SK-N-SH (cell line): ENCODE data around the gene PEX14. TPM values are rescaled to one million over a fixed set of nuclear protein-coding genes. Genes with fewer than 3 reads are reported as not detected.

ENCODE experiments used
- CTCF ChIA-PET: fragments of 300-600, 350-600 bp; formaldehyde crosslinking; extraction: SDS; loops from one replicate; lab custom pipeline; 2021; lab: Yijun Ruan, JAX
- POLR2A ChIA-PET: fragments of 350-600 bp; sonication (Branson Sonifier 250); formaldehyde crosslinking; extraction: SDS; loops from one replicate; lab custom pipeline; 2020; ENCODE audit warnings: antibody characterized with exemption, inconsistent platforms; lab: Yijun Ruan, JAX
- DNase-seq: peaks from one replicate; pipeline ENCODE4 v3.0.0; 2012
- H2AFZ ChIP-seq: fragments of 200-600 bp; sonication (generic); 2 replicates; pipeline ENCODE4 v1.8.1; 2016; ENCODE audit warnings: antibody characterized with exemption, mild to moderate bottlenecking, low read depth
- H3F3A ChIP-seq: fragments of 200-600 bp; sonication (generic); replicated peaks from 2 replicates; pipeline ENCODE3; 2016; ENCODE audit warnings: antibody characterized with exemption, mild to moderate bottlenecking; ENCODE audit not compliant: insufficient read depth
- H3K27ac ChIP-seq, 2 experiments: fragments of 200-500 bp in 1 of 2; fragments of 200-600 bp in 1 of 2; sonication (Bioruptor generic) in 1 of 2; sonication (generic), shearing (Covaris generic) in 1 of 2; 2 replicates each; pipeline versions ENCODE4 v1.5.1 to v1.6.1; 2014 to 2016; ENCODE audit warnings: low read depth in 2 of 2, inconsistent platforms in 1 of 2, low read length in 1 of 2, mild to moderate bottlenecking in 1 of 2, mixed read lengths in 1 of 2
- H3K27me3 ChIP-seq: fragments of 200-600 bp; sonication (generic), shearing (Covaris generic); 2 replicates; pipeline ENCODE4 v1.6.1; 2016; ENCODE audit warnings: mixed run types; ENCODE audit not compliant: insufficient read depth
- H3K36me3 ChIP-seq, 2 experiments: fragments of 200-500 bp in 1 of 2; fragments of 200-600 bp in 1 of 2; sonication (Bioruptor generic) in 1 of 2; sonication (generic) in 1 of 2; replicated peaks in 1 of 2; 2 replicates each; pipeline versions ENCODE3 to v1.5.1; 2014 to 2016; ENCODE audit warnings: low read length in 1 of 2, mild to moderate bottlenecking in 1 of 2; ENCODE audit not compliant: insufficient read depth in 2 of 2, control insufficient read depth in 1 of 2
- H3K4me1 ChIP-seq, 2 experiments: fragments of 200-500 bp in 1 of 2; fragments of 200-600 bp in 1 of 2; sonication (Bioruptor generic) in 1 of 2; sonication (generic), shearing (Covaris generic) in 1 of 2; 2 replicates each; pipeline versions ENCODE4 v1.5.1 to v1.6.1; 2014 to 2016; ENCODE audit warnings: low read depth in 1 of 2, low read length in 1 of 2, mixed run types in 1 of 2; ENCODE audit not compliant: insufficient read depth in 2 of 2, control insufficient read depth in 1 of 2
- H3K4me2 ChIP-seq: fragments of 200-600 bp; sonication (generic), shearing (Covaris generic); 2 replicates; pipeline ENCODE4 v1.6.1; 2017; ENCODE audit warnings: mixed run types
- H3K4me3 ChIP-seq, 2 experiments: fragments of 200-500 bp in 1 of 2; fragments of 200-600 bp in 1 of 2; sonication (Bioruptor generic) in 1 of 2; sonication (generic), shearing (Covaris generic) in 1 of 2; 2 replicates each; pipeline versions ENCODE4 v1.5.1 to v1.8.1; 2014 to 2016; ENCODE audit warnings: low read depth in 2 of 2, inconsistent platforms in 1 of 2, low read length in 1 of 2, mild to moderate bottlenecking in 1 of 2, mixed read lengths in 1 of 2, moderate library complexity in 1 of 2
- H3K79me2 ChIP-seq: fragments of 200-600 bp; sonication (generic); 2 replicates; pipeline ENCODE4 v1.8.1; 2017; ENCODE audit warnings: mild to moderate bottlenecking; ENCODE audit not compliant: insufficient read depth
- H3K9ac ChIP-seq: fragments of 200-600 bp; sonication (generic); 2 replicates; pipeline ENCODE4 v1.6.1; 2017; ENCODE audit warnings: mixed run types
- H3K9me2 ChIP-seq: fragments of 200-600 bp; sonication (generic); 2 replicates; pipeline ENCODE4 v1.6.1; 2017; ENCODE audit warnings: mixed run types
- H3K9me3 ChIP-seq: fragments of 200-600 bp; sonication (generic); 2 replicates; pipeline ENCODE4 v1.6.1; 2017; ENCODE audit warnings: mixed run types, mild to moderate bottlenecking, moderate library complexity
- H4K20me1 ChIP-seq: fragments of 200-600 bp; sonication (generic); 2 replicates; pipeline ENCODE4 v1.6.1; 2017; ENCODE audit warnings: mild to moderate bottlenecking, mixed run types; ENCODE audit not compliant: insufficient read depth
- CHD2 ChIP-seq: fragments of 150-350 bp; IDR thresholded peaks from 2 replicates; pipeline ENCODE4 v1.6.1; 2018; ENCODE audit warnings: low read length; ENCODE audit not compliant: partially characterized antibody
- EZH2phosphoT487 ChIP-seq: fragments of 200-600 bp; sonication (generic); IDR thresholded peaks from 2 replicates; pipeline ENCODE4 v1.6.1; 2017; ENCODE audit warnings: low read depth, mixed run types, mild to moderate bottlenecking, antibody characterized with exemption, moderate library complexity, borderline replicate concordance
- GABPA ChIP-seq: IDR thresholded peaks from 2 replicates; pipeline ENCODE4 v1.4.0; 2012; ENCODE audit warnings: low read depth, mild to moderate bottlenecking
- GATA2 ChIP-seq: sonication (generic); formaldehyde crosslinking; IDR thresholded peaks from 2 replicates; pipeline ENCODE4 v1.5.0; 2020; ENCODE audit warnings: mild to moderate bottlenecking, missing genetic modification reagents
- IRF3 ChIP-seq: fragments of 150-350 bp; IDR thresholded peaks from 2 replicates; pipeline ENCODE4 v1.6.1; 2016; ENCODE audit warnings: mild to moderate bottlenecking, low read depth, low read length
- MEF2A ChIP-seq: IDR thresholded peaks from 2 replicates; pipeline ENCODE4 v1.4.0; 2012; ENCODE audit warnings: low read depth, borderline replicate concordance
- NFIC ChIP-seq: IDR thresholded peaks from 2 replicates; pipeline ENCODE4 v1.4.0; 2012; ENCODE audit warnings: borderline replicate concordance
- POLR2AphosphoS5 ChIP-seq: IDR thresholded peaks from 2 replicates; pipeline ENCODE4 v1.6.1; 2012; ENCODE audit warnings: low read depth, low read length
- RCOR1 ChIP-seq: fragments of 150-350 bp; IDR thresholded peaks from 2 replicates; pipeline ENCODE4 v1.6.1; 2017; ENCODE audit warnings: antibody characterized with exemption, low read length
- TAF1 ChIP-seq: IDR thresholded peaks from 2 replicates; pipeline ENCODE4 v1.6.1; 2012; ENCODE audit warnings: low read depth, mild to moderate bottlenecking, low read length, moderate library complexity, borderline replicate concordance
- YY1 ChIP-seq: IDR thresholded peaks from 2 replicates; pipeline ENCODE4 v1.4.0; 2012; ENCODE audit warnings: low read depth, mild to moderate bottlenecking
- ZBTB33 ChIP-seq: IDR thresholded peaks from 2 replicates; pipeline ENCODE4 v1.4.0; 2012; ENCODE audit warnings: low read depth, borderline replicate concordance
- WGBS: methylation state at CpG from one replicate; pipeline ENCODE4 v1.1.6; 2017; ENCODE audit warnings: low lambda C conversion rate; 5-methylcytosine and 5-hydroxymethylcytosine counted together
- polyA plus RNA-seq, 3 experiments: library from polyadenylated mRNA; depleted of rRNA; stranded (reverse); fragments of >200 nt; gene quantifications; 2 replicates each; pipeline ENCODE4 v1.2.3, GENCODE V29; 2012
- TF ChIP-seq, protein P1 (sequence below): IDR thresholded peaks from 2 replicates; pipeline ENCODE4; 2012
- TF ChIP-seq, protein P2 (sequence below): IDR thresholded peaks from 2 replicates; pipeline ENCODE4 v1.4.0; 2012; ENCODE audit warnings: low read depth
- TF ChIP-seq, protein P3 (sequence below): fragments of 150-350 bp; IDR thresholded peaks from 2 replicates; pipeline ENCODE4 v1.6.1; 2017; ENCODE audit warnings: antibody characterized with exemption, low read length, low read depth, borderline replicate concordance

The PEX14 gene
- polyA plus RNA-seq, 1 of the 3 experiments (the other 2 are of a cell fraction), result 36.2 TPM

DNA sequence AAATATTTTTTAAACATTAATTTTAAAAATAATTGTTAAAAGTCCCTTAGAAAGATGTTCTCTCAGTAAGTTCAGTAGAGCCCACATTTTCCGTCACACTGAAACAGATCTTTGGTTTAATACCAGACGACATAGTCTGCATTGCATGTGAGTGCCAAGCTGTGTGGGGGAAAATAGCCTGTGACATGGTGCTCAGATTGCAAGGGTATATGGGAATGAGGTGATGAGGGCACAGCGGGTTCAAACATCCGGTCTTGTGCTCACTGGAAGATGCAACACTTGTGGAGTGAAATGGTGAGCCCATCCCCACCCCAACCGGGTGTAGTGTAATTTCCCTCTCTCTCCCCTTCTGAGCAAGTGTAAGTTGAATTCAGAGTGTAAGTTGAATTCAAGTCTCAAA lies 114.3 kb downstream of the PEX14 start:
- WGBS, result 94% methylated on average over 4 of the region's 5 CpGs
- H3K9me3 ChIP-seq, result 0 out of 2 replicates have a peak, but pooled peaks cover 3% of the 10 kb centered on the region
- no peak for DNase-seq
- ChIA-PET POLR2A (no interaction called here), CTCF (interaction anchor here (1.0 kb wide), 1 partner anchor 9 kb away, joined by 5 read pairs; no protein-coding TSS in a partner anchor)
- TF ChIP-seq, protein P1, sequence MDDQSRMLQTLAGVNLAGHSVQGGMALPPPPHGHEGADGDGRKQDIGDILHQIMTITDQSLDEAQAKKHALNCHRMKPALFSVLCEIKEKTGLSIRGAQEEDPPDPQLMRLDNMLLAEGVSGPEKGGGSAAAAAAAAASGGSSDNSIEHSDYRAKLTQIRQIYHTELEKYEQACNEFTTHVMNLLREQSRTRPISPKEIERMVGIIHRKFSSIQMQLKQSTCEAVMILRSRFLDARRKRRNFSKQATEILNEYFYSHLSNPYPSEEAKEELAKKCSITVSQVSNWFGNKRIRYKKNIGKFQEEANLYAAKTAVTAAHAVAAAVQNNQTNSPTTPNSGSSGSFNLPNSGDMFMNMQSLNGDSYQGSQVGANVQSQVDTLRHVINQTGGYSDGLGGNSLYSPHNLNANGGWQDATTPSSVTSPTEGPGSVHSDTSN, result no peak
- TF ChIP-seq YY1 (no peak), CHD2 (no peak), EZH2phosphoT487 (no peak), IRF3 (no peak), NFIC (no peak), MEF2A (no peak), GABPA (no peak), GATA2 (CRISPR knock-in tag) (no peak), RCOR1 (no peak), ZBTB33 (no peak), TAF1 (no peak), POLR2AphosphoS5 (no peak)
- TF ChIP-seq, protein P2, sequence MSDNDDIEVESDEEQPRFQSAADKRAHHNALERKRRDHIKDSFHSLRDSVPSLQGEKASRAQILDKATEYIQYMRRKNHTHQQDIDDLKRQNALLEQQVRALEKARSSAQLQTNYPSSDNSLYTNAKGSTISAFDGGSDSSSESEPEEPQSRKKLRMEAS, result no peak
- TF ChIP-seq, protein P3, sequence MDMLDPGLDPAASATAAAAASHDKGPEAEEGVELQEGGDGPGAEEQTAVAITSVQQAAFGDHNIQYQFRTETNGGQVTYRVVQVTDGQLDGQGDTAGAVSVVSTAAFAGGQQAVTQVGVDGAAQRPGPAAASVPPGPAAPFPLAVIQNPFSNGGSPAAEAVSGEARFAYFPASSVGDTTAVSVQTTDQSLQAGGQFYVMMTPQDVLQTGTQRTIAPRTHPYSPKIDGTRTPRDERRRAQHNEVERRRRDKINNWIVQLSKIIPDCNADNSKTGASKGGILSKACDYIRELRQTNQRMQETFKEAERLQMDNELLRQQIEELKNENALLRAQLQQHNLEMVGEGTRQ, result no peak
- H3K9me2 ChIP-seq, result no peaks in the 10 kb centered on the region
- no peak overlapping the region for H3K27ac ChIP-seq
- peaks cover 0 to under 1% of the 10 kb centered on the region in 2 experiments; a peak in 1 of 4 replicates for H3K4me1 ChIP-seq
- H3K4me2 ChIP-seq, result no peak overlapping the region
- H2AFZ ChIP-seq, result no peak overlapping the region
- no peaks in the 10 kb centered on the region for H3K79me2 ChIP-seq
- no peaks in the 10 kb centered on the region for H4K20me1 ChIP-seq
- peaks cover 4% of the 10 kb centered on the region for H3F3A ChIP-seq
- H3K9ac ChIP-seq, result no peak overlapping the region
- peaks cover 0 to 7% of the 10 kb centered on the region in 2 experiments for H3K36me3 ChIP-seq
- H3K27me3 ChIP-seq, result no peaks in the 10 kb centered on the region
- H3K4me3 ChIP-seq, result no peak overlapping the region
